HG02678 (cell line): ENCODE data around the gene TBX15.

Source experiments
- ATAC-seq: cut with Tn5 transposase; IDR thresholded peaks from one replicate; pipeline ENCODE4 v1.9.1; 2021; ENCODE audit warnings: mild to moderate bottlenecking, moderate library complexity; ENCODE audit not compliant: unreplicated experiment

TBX15 gene

GRCh38 chr1:118899340-118899739 is 88.8 kb downstream of the TBX15 start:
- no peak for ATAC-seq

GRCh38 chr1:118898712-118899111 is 89.4 kb downstream of the TBX15 start:
- no peak for ATAC-seq

DNA sequence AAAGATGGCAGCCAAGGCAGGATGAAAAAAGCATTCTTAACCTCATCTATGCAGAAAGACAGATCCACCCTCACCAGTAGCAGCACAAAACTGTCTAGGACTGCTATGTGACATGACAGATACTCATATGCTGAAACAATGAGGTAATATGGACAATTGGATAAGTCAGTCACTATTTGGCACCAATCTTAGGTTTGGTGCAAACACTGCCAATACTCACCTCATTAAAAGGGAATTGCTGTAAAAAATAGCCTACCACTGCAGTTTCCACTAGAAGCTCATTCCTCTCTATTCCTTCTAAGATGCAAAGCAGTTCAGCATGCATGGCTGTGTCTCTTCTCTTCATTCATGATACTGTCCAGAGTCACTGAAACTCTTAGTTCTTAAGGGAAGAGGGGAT is 91.7 kb downstream of the TBX15 start:
- ATAC-seq = no peak

DNA sequence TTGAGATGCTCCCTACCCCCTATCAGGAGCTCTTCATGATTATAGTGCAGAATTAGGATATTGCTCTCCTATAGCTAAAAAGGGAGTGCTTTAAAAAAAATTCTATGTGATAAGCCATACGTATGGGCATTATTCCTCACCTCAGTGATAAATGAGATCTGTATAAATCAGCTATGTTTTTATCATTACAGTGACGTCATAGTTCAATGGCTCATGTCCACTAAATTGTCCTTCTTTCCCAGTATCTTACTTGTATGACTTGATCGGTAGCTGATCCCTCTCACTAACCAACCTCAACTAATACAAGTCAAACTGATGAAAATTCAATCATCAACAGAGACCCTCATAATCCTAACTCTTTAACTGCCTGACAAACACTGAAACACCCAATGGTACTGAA is 93.3 kb downstream of the TBX15 start:
- no peak for ATAC-seq

DNA sequence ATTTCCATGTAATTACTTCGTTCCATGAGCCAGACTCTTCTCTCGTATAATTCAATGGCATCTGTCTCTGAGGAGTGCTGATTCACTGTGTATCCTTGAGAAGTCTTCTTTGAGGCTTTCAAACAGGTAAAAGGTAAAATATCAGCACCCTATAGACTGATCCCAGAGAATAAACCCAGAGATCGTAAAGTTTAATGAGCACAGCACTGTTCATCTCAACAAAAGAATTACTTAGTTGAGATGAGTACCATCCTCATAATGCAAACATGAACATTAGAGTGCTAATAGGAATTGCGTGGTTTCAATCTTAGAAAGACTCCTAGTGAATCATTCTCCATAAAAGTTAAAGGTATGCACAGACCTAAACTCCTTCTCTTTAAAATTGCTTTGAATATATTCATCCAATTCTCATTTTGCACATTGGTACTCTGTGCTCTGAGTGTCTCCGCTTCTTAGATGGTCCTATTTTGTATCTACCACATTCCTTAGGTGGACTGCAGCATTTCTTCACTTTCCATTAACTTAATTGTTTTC is 97.2 kb downstream of the TBX15 start:
- ATAC-seq = no peak

DNA sequence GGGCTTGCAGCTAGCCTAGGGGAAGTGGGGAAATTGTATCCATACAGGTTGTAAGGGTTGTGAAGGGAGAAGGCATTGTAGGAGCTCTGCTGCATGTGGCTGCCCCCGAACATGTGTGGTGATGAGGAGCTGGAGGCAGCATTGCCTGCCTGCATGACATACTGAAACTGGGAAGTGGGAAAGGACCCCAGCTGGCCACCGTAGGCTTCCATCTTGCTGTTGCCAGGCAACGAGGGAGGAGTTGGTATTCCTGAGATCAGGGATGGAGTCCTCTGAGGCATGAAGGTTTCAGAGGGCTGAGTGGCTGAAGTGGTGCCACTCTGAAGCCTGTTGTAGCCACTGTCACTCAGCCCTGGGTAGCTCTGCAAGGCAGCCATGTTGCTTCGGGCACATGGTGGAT is 103.2 kb downstream of the TBX15 start:
- ATAC-seq = no peak

DNA sequence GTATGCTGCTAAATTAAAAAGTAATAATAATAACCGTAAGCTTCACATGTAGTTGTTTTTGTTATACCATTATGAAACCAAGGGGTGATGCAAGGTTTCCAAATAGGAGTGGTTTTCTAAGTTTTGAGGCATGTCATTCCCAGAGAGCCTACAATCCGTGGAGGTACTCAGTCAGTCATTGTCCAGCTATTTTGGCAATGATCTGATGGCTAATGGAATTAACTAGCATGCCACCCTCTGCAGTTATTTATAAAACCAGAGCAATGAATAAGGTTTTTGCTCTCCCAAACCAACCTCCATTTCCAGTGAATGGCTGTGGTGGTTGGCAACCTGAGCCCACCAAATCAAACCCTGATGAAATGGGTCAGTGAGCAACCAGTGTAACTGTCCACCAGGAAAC is 106.4 kb downstream of the TBX15 start:
- ATAC-seq = no peak

GRCh38 chr1:118878661-118879060 is 109.5 kb downstream of the TBX15 start:
- ATAC-seq = no peak

GRCh38 chr1:118877668-118878396 is 110.3 kb downstream of the TBX15 start:
- no peak for ATAC-seq

DNA sequence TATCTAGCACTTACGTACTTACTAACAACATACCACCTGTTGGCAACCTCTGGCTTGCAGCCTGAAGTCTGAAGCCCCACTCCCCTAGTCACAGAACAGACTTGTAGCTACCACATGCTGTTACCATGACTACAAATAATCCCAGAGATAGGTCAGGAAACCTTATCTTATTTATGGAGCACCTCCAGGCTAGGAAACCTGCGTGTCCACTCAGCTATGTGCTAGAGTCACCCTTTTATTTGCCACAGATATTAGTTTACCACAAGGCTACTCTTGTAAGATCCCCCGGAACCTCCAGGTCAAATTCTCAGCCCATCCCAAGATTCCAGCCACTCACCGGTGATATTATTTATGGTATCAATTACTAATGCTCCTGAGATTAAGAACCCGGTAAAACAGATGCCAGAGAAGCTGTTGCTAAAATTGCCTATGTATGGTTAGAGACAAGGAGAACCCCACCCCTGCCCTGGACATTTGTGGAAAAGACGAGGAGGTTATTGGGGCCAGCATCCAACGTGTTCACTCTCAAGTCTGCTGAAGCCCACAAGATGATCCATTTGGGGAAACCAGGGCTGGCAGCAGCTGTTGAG is 116.5 kb downstream of the TBX15 start:
- ATAC-seq = no peak

DNA sequence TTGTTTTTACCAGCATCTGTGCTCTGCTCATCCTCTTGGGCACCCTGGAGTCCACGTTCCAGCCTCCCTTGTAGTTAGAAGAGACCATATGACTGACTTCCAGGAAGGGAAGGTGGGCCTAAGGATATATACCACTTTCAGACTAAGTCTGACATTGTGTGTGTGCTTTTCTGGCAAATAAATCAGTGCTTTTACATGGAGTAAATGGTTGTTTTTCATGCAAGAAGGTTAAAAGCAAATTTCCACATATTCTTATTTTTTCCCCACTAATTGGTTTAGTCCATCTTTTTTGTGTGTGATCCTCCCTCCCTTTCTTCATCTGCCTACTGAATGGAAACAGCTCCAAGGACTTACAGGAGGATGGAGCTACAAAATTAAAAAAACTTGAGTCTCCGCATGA is 119.8 kb downstream of the TBX15 start:
- no peak for ATAC-seq

DNA sequence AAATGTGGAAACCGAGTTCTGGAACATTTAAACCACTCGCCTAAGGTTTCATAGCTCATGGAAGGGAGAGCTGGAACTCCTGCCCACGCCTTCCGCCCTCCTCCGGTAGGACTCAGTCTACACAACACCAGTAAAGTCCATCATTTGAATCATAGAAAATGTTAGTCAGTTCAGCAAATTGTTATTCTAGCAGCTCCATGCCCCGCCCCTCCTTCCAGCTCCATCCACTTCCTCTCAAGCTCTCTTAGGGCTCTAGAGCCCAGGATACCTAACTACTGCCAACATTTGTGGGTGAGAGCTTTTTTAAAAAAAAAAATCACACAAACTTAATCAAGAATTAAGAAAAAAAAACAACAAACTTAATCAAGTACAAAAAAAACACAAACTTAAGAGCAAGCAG is 121.8 kb downstream of the TBX15 start:
- no peak for ATAC-seq

DNA sequence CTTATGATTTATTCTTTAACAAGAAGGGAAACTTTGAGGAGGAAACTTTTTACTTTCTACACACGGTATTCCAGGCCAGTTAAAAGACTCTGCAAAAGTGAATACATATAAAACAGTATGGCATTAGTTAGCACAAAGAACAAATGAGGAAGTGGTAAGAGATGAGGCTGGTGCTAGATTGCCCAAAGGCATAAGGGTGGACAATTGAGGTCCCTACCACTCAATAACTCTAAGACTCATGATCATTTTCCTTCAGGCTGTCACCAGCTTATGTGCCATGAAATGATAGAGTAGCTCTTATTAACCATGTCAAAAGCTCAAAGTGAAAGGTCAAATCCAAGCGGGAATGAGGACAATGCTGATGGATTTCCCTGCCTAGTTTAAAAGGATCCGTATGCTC is 124.5 kb downstream of the TBX15 start:
- no peak for ATAC-seq

DNA sequence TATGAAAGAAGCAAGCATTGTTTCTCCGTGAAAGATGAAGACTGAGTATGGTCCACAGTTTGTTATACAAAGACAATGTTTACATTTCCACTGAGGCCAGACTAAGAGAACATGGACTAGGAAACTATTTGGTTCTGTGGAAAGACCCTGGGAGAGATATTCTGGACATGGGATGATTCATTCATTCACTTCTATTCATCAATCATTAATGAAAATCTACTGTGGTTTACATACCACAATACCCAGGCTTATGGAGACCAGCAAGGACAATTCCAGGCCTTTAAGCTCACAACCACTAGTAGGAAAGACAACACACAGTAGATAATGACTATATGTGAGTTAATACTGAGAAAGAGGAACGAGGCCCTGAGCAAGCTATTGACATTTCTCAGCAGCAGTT is 125.4 kb downstream of the TBX15 start:
- no peak for ATAC-seq

DNA sequence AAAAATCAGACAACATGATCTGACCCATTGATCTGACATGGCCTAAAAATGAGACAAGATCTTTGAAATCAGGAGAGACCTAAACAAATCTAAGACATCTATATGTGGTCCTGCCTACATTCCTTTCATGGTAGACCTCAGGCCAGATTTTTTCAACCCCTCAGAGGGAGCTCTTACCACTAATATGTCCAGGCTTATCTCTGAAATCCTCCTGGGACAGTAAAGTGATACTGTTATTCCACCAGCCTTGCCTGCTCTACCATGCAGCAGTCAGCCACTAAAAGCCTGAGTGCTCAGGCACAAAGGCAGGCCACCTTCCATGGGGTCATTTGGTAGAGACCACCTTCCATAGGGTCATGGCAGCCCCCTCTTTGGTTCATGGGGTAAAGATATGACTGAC is 126.9 kb downstream of the TBX15 start:
- ATAC-seq = no peak

DNA sequence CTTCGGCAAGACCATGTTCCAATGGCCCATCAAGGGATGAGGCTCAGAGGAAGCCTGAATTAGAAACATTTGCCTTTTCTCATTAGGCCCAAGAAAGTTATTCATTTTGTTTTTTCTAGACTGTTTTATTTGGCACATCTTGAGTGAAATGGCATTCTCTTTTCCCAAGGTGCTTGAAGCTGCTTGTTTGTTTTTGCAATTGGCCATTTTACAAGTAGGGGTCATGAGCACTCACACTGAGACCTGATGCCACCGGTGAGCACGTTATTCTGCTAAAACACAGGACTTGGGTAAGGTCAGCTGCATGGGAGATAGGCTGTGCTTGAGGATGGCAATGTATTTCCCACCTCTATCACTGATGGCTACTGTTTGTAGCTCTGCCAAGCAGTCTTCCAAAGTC is 128.1 kb downstream of the TBX15 start:
- ATAC-seq = no peak

DNA sequence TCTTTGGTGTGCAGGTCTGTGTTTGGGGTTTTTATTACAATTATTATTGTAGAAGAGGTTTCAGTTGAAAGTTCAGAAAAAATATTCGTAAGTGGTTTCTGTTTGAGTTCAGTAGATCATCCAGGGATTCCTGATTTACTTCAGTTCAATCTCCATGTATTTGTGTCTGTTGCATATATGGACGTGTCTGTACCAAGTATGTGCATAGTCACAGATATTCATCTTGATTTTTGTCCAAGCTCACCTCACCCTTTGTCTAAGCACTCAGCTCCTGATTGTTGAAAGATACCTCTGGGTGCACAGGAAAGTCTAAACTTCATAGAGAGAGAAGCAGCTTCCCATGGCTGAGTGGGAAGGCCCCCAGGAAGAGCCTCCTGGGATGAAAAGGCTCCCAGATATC is 141.7 kb downstream of the TBX15 start:
- no peak for ATAC-seq

DNA sequence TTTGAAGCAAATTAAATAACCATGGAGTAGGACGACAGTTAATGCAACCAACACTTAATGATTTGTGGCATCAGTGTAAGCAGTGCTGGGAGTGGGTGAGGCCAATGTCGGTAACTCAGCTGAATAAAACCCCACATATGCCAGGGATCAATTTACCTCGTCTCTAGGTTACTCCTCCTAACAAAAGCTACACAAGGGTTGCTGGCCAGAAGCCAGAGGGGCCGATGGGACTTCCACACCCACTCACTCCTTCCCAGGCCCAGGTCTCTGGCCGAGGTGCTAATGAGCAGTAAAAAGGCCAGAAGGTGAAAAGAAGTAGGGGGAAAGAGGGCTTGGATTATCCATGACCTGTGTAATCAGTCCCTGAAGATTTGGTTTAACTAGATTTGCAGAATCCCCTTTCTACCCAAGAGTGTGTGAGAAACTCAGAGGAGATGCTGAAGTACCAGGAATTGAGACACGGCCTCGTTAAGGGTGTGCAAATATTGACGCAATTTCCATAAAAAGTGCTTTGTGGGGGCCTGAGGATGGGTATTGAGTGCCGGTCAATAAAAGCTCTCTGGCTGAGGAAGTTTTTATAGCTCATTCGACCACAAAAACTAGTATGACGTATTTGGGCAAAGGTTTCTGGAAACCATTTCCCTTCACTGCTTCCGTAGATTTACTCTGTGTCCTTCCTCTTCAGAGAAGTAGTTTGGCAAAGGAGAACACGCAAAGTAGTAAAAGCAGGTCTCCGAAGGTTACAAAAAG is 145.5 kb downstream of the TBX15 start:
- no peak for ATAC-seq

- no peak for ATAC-seq
Observed at GRCh38 chr1:118841521-118841920, 146.6 kb downstream of the TBX15 start.
